Hematopoietic multipotent progenitor cell (in vitro differentiated cells): Measurements from ENCODE around the gene MAP1B. TPM values are rescaled to one million over a fixed set of nuclear protein-coding genes. Genes with fewer than 3 reads are reported as not detected.

ENCODE experiments used
- DNase-seq, 3 donors: peaks; one replicate each; pipeline ENCODE4 v3.0.0-alpha.2; 2011 to 2015; ENCODE audit warnings: low read depth in 2 of 3, low spot score in 2 of 3
- total RNA-seq: library from RNA; depleted of rRNA; stranded (reverse); fragments of >200 nt; gene quantifications from one replicate; pipeline ENCODE4 v1.2.3, GENCODE V29; 2012

MAP1B gene
- total RNA-seq, 1 donor = 0.54 TPM

DNA sequence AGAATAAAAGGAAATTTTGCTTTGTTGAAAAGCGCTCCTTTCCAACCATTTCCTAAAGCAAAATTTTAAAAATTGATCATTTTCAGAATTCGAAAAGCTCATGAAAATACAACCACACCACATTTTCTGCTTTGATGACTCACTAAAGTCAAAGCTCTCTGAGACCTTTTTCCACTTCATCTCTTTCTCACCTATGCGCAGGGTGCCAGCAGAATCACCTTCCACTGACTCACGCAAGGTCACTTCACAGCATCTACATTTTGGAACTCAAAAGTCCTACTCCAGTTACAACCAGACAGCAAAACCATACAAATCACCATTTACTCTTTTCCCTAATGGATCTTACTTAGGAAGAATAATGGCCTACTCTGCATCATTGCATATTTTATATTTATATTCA is 106.2 kb downstream of the MAP1B start:
- no peak for DNase-seq

DNA sequence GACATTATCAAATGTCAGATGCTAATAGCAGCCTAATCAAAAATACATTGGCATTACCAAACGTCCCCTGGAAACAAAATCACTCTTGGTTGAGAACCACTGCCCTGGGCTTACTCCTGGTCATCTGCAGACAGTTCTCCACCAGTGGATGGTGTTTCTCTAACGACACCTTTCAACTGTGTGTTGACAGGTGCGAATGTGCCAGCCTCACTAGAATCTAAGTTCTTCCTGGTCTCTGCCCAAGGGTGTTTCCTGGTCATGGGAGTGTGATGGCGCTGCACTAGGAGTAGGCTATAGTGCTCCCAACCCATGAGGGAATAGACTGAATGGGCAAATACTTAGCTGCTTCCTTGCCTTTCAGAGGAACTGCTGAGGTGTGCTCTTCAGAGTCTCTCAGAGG is 106.9 kb downstream of the MAP1B start:
- no peak for DNase-seq

DNA sequence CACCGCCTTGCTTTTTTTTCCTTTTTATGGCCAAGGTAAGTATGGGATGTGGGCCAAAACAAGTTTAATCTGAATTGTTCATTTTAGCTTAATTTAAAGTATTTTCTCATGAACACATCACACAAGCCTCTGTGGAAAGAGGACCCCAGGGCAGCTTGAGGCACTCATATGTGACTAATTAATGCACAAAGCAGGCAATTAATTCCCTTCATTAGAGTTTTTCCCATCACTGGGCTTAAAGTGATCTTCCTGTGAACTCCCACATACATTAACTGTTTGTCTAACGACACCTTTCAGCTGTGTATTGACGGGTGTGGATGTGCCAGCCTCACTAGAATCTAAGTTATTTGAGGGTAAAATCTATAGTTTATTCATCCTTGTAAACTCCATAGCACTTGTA is 109.5 kb downstream of the MAP1B start:
- DNase-seq = no peak

DNA sequence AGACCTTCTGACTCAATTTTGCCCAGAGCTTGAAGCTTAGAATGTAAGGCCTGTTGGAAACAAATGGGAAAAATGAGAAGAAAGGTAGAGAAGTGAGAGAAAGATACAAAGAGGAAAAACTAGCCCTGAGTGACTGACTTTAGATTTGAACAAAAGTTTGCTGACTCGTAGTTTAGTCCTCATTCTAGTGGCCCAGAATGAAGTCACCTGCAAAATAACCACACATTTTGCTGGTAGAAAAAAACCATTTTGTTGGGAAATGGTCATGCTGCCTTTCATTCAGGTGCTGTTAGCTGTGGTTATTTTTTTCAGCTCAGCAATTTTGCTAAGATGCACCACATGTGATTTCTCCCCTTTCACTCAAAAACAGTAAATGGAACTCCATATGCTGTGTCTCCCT is 113.8 kb downstream of the MAP1B start:
- no peak for DNase-seq

DNA sequence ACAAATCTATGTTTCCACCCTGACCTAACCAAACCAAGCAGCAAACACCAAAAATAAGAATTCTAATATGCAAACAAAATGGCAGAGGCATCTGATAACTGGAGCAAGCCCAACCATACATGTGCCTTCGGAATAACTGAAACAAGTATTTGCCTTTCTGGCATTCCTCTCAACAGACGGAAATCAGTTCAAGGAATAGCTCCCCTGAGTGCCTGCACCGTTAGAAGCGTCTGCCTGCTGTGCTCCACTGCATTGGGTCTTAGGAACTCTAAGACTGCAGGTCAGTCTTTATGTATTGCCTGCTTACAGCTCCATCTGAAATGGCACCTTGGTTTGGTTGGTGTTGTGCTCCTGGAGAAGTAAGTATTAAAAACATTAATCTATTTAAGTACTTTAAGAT is 114.3 kb downstream of the MAP1B start:
- DNase-seq = no peak

DNA sequence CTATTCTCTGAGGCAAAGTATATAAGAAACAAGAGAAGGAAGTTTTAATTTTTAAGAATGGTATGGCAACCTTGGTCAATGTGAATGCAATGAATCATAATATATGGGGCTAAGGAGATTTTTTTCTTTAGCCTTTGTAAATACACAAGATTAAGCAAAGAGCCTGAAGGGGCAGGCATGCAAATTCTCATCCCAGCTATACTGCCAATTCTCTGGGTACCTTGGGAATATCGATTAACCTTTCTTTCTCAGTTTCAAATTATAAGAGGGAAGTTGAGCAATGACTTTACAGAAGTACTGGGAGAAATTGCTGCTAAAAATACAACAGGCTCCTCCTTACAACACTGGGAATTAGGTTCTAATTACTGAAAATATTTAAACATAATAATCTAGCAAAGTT is 115.2 kb downstream of the MAP1B start:
- DNase-seq = no peak

DNA sequence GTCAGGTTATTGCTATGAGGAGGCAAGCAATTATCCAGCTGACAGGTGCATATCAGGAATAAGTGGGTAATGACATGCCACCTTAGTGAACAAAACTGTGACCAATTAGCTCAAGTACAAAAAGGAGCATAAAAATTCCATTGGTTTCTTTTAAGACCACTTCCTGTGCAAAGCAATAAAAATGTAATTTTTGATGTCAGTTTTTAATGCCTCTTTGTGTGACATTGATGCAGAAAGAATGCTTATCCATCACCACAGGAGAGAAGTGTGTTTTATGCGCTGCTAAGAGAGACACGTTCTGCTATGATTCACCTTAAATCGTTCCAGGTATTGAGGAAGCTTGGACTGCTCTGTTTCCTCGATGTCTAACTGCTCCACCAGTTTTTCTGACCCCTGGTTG is 116.1 kb downstream of the MAP1B start:
- DNase-seq = no peak

DNA sequence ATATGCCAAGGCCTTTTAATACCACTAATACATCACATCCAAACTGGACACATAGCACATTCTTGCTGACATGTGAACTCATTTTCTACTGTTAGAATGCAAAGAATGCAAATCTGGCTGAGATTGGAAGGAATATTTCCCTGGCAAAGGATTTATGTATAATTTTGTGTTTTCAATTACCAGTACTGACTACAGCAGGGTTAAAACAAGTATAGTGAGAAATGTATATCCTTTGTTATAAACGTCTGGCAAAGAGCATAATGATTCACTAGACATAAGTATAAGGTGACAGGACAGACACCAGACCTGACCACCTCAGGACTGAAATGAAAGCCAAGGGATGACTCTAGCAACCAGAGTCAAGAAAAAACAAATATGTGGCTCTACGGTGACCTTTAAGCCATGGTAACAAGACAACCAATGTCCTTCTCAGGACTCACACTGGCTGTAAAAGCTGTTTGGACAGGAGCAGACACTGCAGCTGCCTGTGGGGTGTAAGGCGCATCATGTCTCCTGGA is 117.7 kb downstream of the MAP1B start:
- no peak for DNase-seq

DNA sequence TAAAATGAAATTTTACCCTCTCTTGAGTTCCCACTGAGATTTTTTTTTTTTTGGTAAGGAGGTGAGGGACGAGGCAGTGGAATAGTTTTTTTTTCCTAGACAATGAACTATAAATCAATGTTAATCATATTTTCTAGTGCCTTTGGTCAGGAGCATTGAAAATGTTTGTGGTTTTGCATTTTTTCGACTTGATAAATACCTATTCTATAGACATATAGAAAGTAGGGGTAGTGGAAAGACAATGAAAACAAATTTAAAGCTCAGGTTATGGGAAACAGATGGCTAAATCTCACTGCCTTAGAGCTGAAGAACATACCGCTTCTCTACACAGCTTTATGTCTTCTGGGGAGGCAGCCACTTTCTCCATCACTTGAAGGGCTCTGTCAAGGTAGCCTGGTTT is 118.5 kb downstream of the MAP1B start:
- DNase-seq = no peak

DNA sequence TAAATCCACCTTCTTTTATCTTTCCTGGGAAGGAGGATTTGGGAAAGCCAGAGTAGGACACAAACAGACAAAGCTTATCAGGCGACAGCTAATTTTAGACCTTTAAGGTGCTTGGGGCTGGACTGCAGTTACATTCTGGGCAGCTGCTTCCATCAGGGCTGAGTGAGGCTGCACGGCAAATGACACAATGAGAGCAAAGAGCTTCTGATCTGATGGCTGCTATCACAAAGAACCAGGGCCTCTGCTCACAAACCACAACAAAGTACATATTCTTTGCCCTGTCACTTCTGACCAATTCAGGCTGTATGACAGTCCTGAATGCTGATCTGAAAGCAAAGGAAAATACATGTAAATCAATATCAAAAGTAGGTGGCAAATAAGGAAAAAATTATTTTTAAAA is 119.7 kb downstream of the MAP1B start:
- peak in 1 of 3 donors; percentile 9 for DNase-seq

DNA sequence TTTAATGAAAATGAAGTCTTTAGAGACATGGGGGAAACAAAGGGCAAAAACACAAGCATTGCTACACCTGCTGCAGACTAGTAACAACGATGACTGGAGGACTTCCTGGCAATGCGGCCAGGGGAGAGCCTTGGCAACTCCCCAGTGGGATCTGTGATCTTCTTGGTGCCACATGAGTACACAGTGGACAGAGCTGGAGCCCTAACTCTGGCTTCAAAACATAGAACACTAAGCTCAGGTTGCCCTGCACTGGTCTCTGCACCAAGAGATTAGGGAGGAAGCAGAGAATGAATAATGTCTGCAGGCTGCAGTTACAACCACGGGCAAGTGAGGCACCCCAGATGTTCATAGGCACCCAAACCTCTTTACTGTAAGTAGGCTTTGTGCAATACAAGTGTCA is 121.7 kb downstream of the MAP1B start:
- no peak for DNase-seq

DNA sequence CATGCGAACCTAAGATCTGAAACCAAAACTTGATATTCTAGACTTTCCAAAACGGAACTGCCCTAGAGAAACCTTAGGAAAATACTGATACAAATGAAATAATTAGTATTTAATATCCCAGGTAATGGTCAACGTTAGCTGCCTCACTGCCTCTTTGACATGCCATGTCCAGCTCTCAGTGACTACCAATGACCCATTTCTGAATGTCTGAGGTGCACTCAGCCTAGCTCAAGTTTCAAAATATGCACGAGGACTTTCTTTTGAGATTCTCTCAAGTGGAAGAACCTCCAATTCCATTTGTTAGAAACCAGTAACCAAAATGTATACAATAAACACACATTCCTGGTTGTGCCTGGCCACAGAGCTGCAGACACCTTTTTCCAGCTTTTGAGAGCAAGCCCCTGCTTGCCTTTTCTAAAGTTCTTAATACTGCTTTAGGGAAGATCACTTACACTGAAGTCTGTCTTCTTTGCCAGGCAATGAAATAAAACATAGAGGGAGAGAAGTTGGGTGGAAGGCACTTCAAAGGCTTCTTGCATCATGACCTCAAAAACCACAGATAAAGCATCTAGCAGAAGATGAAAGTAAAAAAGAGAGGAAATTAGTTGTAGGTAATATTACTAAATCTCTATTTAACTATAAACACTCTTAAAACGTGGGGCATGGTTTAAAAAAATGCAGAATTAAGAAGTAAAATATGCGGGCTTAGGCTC is 124.9 kb downstream of the MAP1B start:
- DNase-seq = peak in 2 of 3 donors; percentile 24 to 53

DNA sequence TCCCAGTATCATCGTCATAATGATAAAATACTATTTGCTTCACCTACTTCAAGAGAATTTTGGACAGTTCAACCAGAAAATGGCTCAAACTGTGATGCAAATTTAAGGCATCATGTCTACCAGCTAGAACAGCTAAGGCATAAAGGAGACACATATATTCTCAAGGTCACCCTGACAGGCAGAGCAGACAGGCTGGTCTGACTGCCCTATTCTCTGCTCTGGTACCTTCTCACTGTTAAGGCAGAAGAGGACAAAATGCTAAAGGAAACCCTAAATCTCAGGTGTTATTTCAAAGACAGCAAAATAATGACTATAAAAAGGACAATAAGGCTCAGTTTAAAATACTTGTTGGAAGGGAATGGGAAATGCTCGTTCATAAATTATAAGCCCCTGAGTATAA is 125.6 kb downstream of the MAP1B start:
- no peak for DNase-seq

DNA sequence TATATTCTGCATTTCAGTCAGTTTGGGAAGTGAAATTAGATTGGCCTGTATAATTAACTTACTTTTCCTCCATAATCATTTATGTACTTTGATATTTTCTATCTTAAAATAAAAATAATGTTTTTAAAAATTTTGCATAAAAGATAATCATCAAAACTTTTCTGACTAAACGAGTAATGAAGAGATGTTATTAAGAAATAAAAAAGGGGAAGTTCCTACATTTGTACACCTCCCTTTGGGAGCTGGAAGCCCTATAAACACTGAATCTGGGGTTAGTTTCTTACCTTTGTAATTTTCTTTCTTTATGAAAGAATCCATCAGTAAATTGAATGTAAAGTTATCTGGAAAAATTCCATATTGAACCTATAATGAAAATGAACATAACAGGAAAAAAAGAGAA is 126.6 kb downstream of the MAP1B start:
- no peak for DNase-seq

DNA sequence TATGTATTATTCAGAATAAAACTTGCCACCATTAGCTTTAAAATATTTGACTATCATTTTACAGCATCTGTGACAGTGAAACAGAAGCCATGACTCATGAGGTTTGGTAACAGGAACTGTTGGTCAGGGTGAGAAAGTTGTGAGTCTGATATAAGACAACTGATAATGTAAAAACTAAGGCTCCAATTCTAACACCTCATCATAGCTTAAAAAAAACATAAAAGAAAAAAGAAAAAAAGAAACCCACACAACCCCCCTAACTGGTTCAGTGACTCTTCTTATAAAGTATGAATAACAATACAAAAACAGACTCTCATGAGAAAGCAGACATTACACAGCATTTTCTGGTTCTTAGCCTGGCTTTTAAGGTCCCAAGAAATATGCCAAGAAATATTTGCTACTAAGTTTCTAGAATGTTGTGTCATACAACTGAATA is 127.0 kb downstream of the MAP1B start:
- DNase-seq = peak in 2 of 3 donors; percentile 85 to 91

DNA sequence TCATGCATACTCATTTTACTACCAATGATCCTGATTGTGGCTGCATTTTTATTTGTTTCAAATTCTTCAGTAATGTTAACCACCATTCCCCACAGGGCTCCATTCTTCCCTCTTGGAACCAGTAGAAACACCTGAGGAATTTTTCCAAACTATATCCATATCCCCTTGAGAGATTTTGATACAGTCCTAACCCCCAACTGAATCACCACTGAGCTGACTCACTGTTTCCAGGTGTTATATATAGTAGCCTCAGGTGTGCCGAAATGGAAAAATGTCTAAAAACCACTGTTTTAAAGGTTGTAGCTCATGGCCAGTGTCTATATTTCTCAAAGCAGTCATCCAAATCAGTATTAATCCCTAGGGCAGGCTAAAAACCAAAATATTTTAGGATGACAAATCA is 127.6 kb downstream of the MAP1B start:
- DNase-seq = no peak

DNA sequence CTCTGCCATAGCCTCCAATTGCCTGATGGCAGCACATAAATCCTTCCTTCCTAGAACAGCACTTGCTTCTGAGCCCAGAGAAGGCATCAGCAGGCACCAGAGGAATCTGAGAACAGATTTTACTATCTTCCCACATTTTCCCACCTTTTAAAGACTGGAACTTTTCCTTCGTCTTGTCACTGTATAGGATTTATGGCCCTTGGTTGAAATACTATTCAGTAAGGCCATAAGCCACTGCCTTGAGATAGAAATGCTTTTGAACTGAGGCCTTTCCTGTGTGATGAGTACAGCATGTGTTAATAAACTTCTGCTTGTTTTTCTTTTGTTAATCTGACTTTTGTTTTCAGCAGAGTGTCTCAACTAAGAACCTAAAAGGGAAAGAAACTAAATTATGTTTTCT is 128.4 kb downstream of the MAP1B start:
- no peak for DNase-seq

DNA sequence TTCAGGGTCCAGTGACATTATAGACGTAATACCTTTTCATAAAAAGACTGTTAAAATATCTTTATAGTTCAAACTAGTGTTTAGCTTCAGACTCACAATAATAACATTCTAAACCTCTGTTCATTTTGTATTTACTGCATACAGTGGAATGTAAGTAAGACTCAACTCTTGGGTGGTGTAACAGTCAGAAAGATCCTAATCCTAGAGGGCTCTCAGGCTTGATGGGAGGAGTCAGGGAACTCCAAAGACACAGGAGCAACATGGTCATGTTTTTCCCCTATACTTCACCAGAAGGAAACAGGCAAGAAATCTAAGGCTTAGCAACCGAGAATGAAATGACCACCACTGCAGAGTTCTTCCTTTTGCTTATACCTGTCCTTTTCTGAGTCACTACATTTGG is 130.1 kb downstream of the MAP1B start:
- no peak for DNase-seq

DNA sequence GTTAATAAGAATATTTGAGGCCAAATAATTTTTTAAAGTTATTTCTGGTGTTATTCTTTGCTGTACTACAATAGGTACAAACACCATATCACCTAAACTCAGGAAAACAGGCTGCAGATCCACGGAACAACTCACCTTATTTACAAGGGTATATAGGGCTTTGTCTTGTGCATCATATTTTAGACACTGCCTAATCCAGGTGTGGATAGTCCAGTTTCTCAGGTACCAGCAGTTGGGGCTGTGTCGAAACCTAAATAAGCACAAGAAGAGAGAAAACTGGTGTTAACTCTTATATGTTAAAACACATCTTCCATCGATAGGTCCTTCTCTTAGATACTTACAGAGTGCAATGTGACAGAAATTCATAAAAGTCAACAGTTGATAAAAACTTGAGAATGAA is 130.6 kb downstream of the MAP1B start:
- no peak for DNase-seq

DNA sequence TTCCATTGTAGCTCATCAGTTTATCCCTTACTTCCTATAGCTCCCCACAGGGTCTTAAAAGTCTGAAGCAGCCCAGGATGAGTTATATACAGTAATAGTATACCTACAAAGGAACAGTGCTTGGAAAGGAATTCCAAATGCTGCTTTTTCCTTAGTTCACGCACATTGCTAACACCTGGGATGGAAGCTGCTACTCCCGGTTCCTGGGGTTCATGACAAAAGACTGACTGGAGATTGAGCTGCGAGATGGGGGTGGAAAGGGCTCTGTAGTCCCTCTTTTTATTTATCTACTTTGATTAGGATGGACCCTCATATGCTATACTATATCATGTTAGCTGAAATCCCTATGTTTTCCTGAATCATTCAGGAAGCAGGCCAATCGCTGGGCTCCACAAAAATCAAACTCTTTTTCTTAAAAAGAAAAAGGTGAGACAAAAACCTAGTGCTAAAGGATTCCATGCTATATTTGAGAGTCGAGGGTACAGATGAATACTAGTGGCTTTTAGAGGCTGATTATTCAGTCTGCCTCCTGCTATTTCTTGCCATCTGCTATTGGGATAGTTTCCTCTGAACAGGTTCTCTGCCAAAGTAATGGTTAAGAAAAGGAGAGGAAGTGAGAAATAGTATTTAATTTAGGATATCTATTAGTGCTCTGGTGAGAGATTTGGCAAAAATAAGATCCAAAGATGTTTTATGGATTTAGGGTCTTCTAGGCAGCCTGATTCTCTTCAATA is 131.6 kb downstream of the MAP1B start:
- no peak for DNase-seq

DNA sequence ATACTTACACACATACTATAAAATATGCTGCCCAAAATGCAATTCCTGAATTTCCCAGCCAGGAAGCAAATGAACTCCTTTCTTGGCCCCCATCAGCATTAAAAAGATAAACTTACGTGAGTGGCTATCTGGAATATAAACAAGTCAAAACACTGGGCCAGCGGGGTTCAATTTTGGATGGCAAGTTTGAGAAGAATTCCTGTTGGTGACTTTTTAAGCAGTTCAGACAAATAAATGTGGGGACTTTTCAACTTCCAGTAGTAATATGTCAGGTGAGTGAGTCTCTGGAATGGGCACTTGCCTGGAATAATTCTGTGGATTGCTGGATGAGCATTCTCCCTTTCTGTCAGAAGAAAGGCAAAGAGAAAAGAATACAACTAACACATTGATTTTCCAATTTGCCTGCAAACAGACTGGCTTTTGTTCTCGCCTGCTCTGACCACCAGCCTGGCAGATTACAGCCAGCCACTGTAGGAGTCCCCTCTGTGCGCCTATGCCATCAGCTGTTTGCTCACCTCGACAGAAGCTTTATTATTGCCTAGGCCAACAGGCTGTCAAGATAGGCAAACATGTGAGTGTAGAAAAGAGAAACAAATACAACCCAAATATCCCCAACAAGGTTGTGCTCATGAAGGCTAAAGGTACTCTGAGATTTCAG is 134.2 kb downstream of the MAP1B start:
- DNase-seq = no peak
